GM18520 (cell line): ENCODE data around the gene MRPL19.

Experiments used
- ATAC-seq: cut with Tn5 transposase; IDR thresholded peaks from one replicate; pipeline ENCODE4 v1.9.1; 2021; ENCODE audit not compliant: unreplicated experiment

The MRPL19 gene

GRCh38 chr2:75614162-75614651 lies 32.4 kb upstream of the MRPL19 start:
- ATAC-seq: no peak

DNA sequence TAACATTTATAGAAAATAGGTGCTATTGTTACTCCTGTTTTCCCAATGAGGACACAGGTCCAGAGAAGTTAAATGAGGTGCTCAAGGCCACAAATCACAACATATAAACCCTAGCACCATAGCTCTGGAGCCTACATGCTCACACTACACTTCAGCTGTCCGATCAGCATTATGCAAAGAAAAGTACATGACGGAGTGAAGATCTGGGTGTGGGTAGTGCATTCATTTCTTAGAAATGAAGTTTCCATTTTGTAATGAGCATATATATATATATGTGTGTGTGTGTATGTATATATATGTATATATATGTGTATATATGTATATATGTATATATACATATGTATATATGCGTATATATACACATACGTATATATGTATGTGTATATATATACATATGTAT lies 30.2 kb upstream of the MRPL19 start:
- no peak for ATAC-seq

DNA sequence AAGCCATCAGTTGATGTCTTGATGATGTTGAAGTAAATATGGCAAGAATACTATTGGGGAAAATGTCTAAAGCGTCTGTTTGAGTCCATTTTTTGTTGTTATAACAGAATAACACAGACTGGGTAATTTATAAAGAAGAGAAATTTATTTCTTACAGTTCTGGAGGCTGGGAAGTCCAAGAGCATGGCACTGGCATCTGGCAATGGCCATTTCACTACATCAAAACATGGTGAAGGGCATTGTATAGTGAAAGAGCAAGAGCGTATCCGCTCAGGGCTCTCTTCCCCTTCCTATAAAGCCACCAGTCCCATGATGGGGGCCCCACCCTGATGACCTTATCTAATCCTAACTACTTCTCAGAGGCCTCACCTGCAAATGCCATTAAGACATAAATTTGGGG lies 29.6 kb upstream of the MRPL19 start:
- no peak for ATAC-seq

DNA sequence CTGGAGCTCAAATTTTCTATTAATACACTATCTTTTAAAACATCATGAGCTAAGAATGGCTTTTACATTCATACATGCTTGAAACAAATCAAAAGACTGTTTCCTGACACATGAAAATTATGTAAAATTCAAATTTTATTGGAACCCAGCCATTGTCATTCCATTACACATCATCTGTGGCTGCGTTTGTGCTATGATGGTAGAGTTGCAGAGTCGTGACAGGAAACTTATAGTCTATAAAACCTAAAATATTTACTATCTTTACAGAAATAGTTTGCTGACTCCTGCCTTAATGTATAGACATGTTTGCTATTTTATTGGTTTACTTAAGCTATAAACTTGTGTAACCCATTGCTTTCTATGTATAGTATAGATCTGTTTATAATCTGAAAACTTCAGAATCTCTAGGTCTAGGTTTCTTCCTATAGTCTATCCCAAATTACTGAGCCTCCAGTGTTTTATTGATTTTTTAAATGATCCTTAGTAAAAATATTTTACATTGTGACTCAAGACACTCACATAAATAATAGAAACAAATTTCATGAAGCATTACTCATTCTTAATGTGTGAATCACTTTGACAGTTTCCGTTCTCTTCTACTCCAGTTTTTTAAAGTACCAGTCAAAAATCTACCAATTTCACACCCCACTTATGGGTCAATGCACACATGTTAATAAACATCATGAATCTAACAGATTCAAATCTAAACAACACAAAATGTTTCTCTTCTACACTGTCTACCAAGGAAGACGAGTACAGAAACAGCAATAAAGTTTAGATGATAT lies 26.4 kb upstream of the MRPL19 start:
- no peak for ATAC-seq

DNA sequence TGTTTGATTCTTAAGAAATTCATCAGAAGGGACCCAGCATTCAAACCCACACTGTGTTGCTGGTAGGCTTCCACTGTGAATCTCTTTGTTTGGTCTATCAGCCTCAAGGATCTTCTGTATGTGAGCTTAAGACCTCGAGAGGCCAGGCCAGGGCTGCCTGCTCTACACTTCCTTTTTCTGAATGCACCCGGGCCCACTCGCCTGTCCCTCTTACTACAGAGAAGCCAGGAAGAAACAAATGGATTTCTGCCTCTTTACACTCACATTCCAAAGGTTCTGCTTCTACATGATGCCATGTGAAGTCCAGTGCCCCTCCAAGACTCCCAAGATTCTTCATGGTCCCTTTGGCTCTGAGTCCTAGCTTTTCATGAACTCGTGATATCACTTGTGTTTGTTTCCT lies 25.4 kb upstream of the MRPL19 start:
- ATAC-seq: no peak

GRCh38 chr2:75622500-75622899 lies 24.1 kb upstream of the MRPL19 start:
- no peak for ATAC-seq

DNA sequence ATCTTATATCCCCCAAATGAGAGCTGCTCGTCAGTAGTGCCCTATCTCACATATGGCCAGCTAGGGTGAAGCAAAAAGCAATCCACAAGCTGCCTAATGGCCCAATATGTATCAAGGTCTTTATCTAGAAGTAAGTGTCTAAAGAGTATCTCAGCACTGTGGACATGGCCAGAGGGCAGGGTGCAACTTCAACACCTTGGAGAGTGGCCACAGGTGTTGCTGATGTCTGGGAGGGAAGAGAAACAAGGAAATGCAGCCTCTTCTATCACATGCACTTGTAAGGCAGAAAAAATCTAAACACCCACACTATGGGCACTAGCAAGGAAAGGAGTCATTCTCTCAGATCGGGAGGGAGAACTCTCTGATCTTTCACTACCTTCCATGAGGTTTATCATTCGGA lies 23.7 kb upstream of the MRPL19 start:
- no peak for ATAC-seq

- ATAC-seq: no peak
Observed at GRCh38 chr2:75627902-75628504, 18.6 kb upstream of the MRPL19 start.

- ATAC-seq: no peak
Observed at GRCh38 chr2:75632091-75632701, 14.4 kb upstream of the MRPL19 start.

GRCh38 chr2:75632813-75633212 lies 13.8 kb upstream of the MRPL19 start:
- no peak for ATAC-seq

- ATAC-seq: no peak
Observed at GRCh38 chr2:75633620-75634019, 13.0 kb upstream of the MRPL19 start.

- no peak for ATAC-seq
Observed at GRCh38 chr2:75634945-75635344, 11.6 kb upstream of the MRPL19 start.

DNA sequence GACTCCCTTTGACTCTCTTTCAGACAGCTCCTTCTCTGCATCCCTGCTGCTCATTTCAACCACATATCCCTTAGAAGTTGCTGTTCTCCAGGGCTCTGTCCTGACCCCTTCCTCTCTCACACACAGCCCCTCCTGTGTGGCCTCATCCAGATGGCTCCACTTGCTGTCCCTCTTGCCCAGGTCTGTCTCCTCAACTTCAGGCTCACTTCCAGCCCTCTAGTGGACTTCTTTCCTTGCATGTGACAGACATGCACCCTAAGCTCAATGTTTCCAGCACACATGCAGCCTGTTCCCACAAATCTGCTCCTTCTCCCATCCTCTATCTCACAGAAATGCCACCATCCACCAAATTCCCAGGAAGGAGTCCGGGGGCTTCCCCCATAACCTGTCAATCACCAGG lies 9.0 kb upstream of the MRPL19 start:
- ATAC-seq: no peak

GRCh38 chr2:75640621-75641121 lies 5.9 kb upstream of the MRPL19 start:
- peak; percentile 91 for ATAC-seq

DNA sequence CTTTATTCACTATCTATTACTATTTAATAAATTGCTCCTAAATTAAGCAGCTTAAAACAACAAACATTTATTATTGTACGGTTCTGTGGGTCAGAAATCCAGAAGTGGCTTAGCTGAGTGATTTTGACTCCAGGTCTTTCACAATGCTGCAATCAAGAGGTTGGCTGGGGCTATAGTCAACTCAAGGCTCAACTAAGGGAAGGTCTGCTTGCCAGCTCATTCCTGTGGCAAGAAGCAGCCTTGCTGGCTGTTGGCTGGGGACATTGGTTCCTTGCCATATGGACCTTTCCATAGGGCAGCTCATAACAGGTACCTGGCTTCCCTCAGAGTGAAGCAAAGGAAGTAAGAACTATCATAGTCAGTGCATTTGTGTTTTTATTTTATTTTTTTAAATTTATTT lies 5.0 kb upstream of the MRPL19 start:
- ATAC-seq: no peak

GRCh38 chr2:75643980-75644379 lies 2.6 kb upstream of the MRPL19 start:
- ATAC-seq: no peak

DNA sequence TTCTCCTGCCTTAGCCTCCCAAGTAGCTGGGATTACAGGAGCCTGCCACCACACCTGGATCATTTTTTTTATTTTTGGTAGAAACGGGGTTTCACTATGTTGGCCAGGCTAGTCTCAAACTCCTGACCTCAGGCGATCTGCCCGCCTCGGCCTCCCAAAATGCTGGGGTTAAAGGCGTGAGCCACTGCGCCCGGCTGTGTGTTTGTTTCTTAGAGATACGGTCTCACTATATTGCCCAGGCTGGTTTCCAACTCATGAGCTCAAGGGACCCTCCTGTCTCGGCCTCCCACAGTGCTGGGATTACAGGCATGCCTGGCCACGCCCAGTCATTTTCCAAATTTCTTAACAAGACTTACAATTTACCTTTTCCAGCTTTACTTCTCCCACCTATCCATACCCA lies 940 bp upstream of the MRPL19 start:
- no peak for ATAC-seq

GRCh38 chr2:75646090-75646582 lies 447 bp upstream of the MRPL19 start:
- no peak for ATAC-seq

GRCh38 chr2:75647771-75648170 lies 1.2 kb downstream of the MRPL19 start:
- ATAC-seq: no peak

- ATAC-seq: no peak
Observed at GRCh38 chr2:75654012-75654411, 7.4 kb downstream of the MRPL19 start.

DNA sequence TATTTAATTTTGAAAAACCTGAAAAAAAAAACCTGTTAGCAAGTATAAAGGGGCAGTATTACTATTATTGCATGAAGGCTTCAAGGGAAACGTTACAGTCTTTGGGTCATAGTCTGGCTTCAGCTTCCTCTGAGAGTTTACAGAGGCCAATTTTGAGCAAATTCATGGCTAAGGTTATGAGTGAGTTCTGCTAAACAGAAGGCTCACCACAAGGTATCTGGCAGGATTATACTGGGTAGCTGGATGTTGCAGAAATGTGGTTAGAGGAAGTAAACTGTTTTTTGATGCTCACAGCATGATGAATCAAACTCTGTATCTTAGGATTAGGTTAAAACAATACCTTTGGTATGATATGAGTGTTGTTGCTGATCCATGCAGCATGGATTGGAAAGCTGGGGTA lies 9.3 kb downstream of the MRPL19 start:
- ATAC-seq: no peak

- ATAC-seq: no peak
Observed at GRCh38 chr2:75656563-75656962, 10.0 kb downstream of the MRPL19 start.
